Measurements from ENCODE around the gene WLS.

GRCh38 chr1:68201546-68202238, 30.6 kb downstream of the WLS start:
- no peak for TF ChIP-seq CTCF (IDR thresholded peaks at IDR 0.05)
- no peak for TF ChIP-seq EZH2 (IDR thresholded peaks at IDR 0.05; ENCODE audit: borderline replicate concordance, insufficient read depth, low read depth, low read length, poor library complexity, severe bottlenecking)

Measured in B cell (primary cell).